Measurements from ENCODE around the gene ZNF185. TPM values are rescaled to one million over a fixed set of nuclear protein-coding genes. Genes with fewer than 3 reads are reported as not detected.

The ZNF185 gene
- total and polyA plus RNA-seq, 10 donors: 2.0 to 13.8 (median 7.8) TPM

DNA sequence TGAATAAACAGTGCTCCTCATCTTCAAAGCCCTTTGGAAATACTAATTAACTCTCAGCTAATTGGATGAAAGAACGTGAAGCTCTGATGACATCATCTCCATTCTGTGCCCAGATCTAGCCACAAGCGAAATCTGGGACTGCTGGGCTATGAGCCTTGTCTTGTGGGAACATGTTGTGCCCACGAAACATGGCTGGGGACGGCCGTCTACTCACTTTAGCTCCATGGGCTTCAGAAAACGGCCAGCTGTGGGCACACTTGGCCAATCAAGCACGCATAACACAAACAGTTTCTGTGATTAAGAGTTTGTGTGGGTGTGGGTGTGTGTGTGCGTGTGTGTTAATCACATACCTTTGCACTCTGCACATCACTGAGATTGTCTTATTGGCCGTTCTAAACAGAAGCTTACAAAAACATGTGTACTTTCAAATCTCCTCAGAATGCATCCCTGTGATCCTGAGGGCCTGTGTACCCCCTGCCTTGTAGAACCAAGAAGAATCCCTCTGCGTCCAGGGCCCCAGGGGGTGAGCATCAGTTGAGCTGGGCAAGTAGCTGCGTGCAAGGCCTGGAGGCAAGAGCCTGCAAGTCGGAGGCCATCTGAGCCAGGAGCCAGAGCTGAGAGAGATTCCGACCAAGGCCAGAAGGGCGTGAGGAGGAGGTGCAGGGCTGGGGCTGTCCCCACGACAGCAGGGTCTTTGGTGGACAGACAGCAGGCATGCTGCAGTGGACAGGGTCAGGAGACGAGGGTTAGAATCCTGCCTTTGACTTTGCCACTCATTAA is 18.7 kb upstream of the ZNF185 start:
- no peaks in the 10 kb centered on the region for H3K36me3 ChIP-seq
- no peak overlapping the region for H3K4me3 ChIP-seq
- H3K27me3 ChIP-seq (replicated peaks in 1 of 7): peaks cover 0 to 7% (median 0%) of the 10 kb centered on the region in 7 donors
- DNase-seq: peak; percentile 49
- no peaks in the 10 kb centered on the region for H3K9me3 ChIP-seq
- intact Hi-C loops (cut with DNase I; ENCODE audit: low total_unique reads): no loop called here
- WGBS, 5 donors: 61 to 95% (median 78%) methylated on average over 4 to 16 of the region's 16 CpGs
- TF ChIP-seq POLR2AphosphoS5 (IDR thresholded peaks at IDR 0.05): no peak
- TF ChIP-seq, protein P1, sequence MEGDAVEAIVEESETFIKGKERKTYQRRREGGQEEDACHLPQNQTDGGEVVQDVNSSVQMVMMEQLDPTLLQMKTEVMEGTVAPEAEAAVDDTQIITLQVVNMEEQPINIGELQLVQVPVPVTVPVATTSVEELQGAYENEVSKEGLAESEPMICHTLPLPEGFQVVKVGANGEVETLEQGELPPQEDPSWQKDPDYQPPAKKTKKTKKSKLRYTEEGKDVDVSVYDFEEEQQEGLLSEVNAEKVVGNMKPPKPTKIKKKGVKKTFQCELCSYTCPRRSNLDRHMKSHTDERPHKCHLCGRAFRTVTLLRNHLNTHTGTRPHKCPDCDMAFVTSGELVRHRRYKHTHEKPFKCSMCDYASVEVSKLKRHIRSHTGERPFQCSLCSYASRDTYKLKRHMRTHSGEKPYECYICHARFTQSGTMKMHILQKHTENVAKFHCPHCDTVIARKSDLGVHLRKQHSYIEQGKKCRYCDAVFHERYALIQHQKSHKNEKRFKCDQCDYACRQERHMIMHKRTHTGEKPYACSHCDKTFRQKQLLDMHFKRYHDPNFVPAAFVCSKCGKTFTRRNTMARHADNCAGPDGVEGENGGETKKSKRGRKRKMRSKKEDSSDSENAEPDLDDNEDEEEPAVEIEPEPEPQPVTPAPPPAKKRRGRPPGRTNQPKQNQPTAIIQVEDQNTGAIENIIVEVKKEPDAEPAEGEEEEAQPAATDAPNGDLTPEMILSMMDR (IDR thresholded peaks at IDR 0.05 in 8 of 11, conservative IDR thresholded peaks at IDR 0.05 in 3 of 11): no peak
- TF ChIP-seq POLR2A (IDR thresholded peaks at IDR 0.05): no peak
- no peaks in the 10 kb centered on the region for H3K4me1 ChIP-seq
- no peak overlapping the region for H3K27ac ChIP-seq

DNA sequence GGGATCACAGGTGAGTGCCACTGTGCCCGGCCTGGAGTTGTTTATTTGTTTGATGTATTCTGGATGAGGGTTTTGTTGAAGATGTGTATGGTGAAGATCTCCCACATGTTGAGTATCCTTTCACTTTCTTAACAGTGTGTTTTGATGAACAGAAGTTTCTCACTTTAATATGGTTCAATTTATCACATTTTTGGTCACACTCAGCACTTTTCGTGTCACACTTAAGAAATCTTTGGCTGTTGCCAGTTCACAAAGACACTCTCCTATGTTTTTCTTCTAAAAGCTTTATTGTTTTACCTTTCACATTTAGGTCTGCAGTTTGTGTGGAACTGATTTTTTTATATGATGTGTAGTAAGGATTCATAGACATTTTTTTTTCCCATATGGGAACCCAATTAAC is 16.6 kb upstream of the ZNF185 start:
- H3K27me3 ChIP-seq (replicated peaks in 1 of 7): peaks cover 0 to 7% (median 0%) of the 10 kb centered on the region in 7 donors
- no peak overlapping the region for H3K27ac ChIP-seq
- TF ChIP-seq POLR2AphosphoS5 (IDR thresholded peaks at IDR 0.05) (no peak), POLR2A (IDR thresholded peaks at IDR 0.05) (no peak)
- TF ChIP-seq, protein P1 (IDR thresholded peaks at IDR 0.05 in 8 of 11, conservative IDR thresholded peaks at IDR 0.05 in 3 of 11): no peak
- no peak overlapping the region for H3K4me3 ChIP-seq
- DNase-seq: no peak
- no peaks in the 10 kb centered on the region for H3K36me3 ChIP-seq
- no peaks in the 10 kb centered on the region for H3K4me1 ChIP-seq
- H3K9me3 ChIP-seq: no peaks in the 10 kb centered on the region
- intact Hi-C loops (cut with DNase I; ENCODE audit: low total_unique reads): no loop called here
- WGBS, 5 donors: 77 to 89% (median 86%) methylated on average over 2 of the region's 2 CpGs

DNA sequence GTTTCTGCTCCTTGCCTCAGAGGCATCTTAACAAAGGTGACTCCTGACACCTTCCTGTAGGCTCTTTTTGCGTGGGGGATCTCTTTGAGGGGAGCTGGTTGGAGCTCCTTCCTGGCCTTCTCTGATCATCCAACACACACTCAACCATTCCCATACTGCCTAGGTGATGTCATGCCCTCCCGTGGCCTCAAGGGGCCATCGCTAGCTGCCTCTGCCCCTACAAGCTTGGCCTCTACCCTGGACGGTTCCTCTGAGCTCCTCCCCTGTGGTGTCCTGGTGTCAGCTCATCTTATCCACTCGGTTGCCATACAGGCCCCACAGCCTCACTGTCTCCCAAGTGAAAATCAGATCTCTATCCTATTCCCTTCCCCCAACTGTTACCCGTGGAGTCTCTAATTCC is 13.7 kb upstream of the ZNF185 start:
- Histone ChIP-seq H3K27me3 (replicated peaks in 1 of 7) (peaks cover 0 to 17% (median 0%) of the 10 kb centered on the region in 7 donors), H3K27ac (no peak overlapping the region), H3K4me3 (no peak overlapping the region), H3K9me3 (no peaks in the 10 kb centered on the region), H3K36me3 (no peaks in the 10 kb centered on the region), H3K4me1 (no peaks in the 10 kb centered on the region)
- WGBS, 5 donors: 54 to 76% (median 64%) methylated on average over 6 of the region's 6 CpGs
- TF ChIP-seq, protein P1 (IDR thresholded peaks at IDR 0.05 in 8 of 11, conservative IDR thresholded peaks at IDR 0.05 in 3 of 11): no peak
- DNase-seq: peak; percentile 21
- intact Hi-C loops (cut with DNase I; ENCODE audit: low total_unique reads): no loop called here

DNA sequence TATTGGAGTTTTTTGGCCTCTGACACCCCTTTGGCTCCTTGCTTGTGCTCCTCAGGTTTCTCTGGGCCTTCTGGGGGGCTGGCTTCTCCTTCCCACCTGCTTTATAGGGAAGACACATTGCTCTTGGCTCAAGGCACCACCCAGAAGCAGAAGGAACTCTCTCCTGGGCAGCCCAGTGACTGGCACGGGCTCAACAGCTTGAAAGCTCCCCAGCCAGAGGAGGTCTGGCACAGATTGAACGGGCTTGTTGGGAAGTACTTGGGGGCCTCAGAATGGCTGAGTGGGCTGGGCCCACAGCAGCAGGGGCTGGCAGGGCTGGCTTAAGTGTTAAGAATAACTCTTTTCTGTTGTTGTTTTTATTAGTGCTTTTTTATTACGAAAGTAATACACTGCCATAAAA is 11.2 kb upstream of the ZNF185 start:
- 54 to 76% (median 65%) methylated on average over 3 of the region's 3 CpGs for WGBS, 5 donors
- H3K36me3 ChIP-seq: no peaks in the 10 kb centered on the region
- intact Hi-C loops (cut with DNase I; ENCODE audit: low total_unique reads): no loop called here
- H3K27me3 ChIP-seq (replicated peaks in 1 of 7): peaks cover 0 to 24% (median 0%) of the 10 kb centered on the region in 7 donors
- H3K9me3 ChIP-seq: no peaks in the 10 kb centered on the region
- peak; percentile 14 for DNase-seq
- TF ChIP-seq POLR2AphosphoS5 (IDR thresholded peaks at IDR 0.05) (no peak), POLR2A (IDR thresholded peaks at IDR 0.05) (no peak)
- TF ChIP-seq, protein P1 (IDR thresholded peaks at IDR 0.05 in 8 of 11, conservative IDR thresholded peaks at IDR 0.05 in 3 of 11): no peak
- H3K4me3 ChIP-seq: no peak overlapping the region
- H3K27ac ChIP-seq: no peak overlapping the region
- no peaks in the 10 kb centered on the region for H3K4me1 ChIP-seq

Measured in spleen (tissue), 11 donors.